HepG2 (cell line): Measurements from ENCODE around the gene GPS1. TPM values are rescaled to one million over a fixed set of nuclear protein-coding genes. Genes with fewer than 3 reads are reported as not detected.

ENCODE experiments used
- DBP ChIP-seq: sonication (generic); formaldehyde crosslinking; IDR thresholded peaks from 2 replicates; pipeline ENCODE4 v1.4.0; 2020; ENCODE audit warnings: missing genetic modification reagents; ENCODE audit errors: not compliant biosample characterization
- E2F1 ChIP-seq: sonication (generic); formaldehyde crosslinking; IDR thresholded peaks from 2 replicates; pipeline ENCODE4 v1.5.0; 2020; ENCODE audit warnings: missing genetic modification reagents
- FOXM1 ChIP-seq: sonication (generic); formaldehyde crosslinking; IDR thresholded peaks from 2 replicates; pipeline ENCODE4 v1.5.0; 2020; ENCODE audit warnings: missing genetic modification reagents
- HIVEP1 ChIP-seq: sonication (generic); formaldehyde crosslinking; IDR thresholded peaks from 2 replicates; pipeline ENCODE4 v1.4.0; 2020; ENCODE audit warnings: mild to moderate bottlenecking, missing genetic modification reagents
- MTA3 ChIP-seq: sonication (generic); formaldehyde crosslinking; IDR thresholded peaks from 2 replicates; pipeline ENCODE4 v1.4.0; 2020; ENCODE audit warnings: missing genetic modification reagents
- NFAT5 ChIP-seq: sonication (generic); formaldehyde crosslinking; IDR thresholded peaks from 2 replicates; pipeline ENCODE4 v1.4.0; 2020; ENCODE audit warnings: missing genetic modification reagents
- SP2 ChIP-seq: sonication (generic); formaldehyde crosslinking; IDR thresholded peaks from 2 replicates; pipeline ENCODE4 v1.5.1; 2020; ENCODE audit warnings: mild to moderate bottlenecking, missing genetic modification reagents
- TBL1XR1 ChIP-seq: fragments of 150-350 bp; IDR thresholded peaks from 2 replicates; pipeline ENCODE4 v1.6.1; 2014; ENCODE audit warnings: borderline replicate concordance, low read length; ENCODE audit not compliant: partially characterized antibody
- TGIF2 ChIP-seq: IDR thresholded peaks from 2 replicates; pipeline ENCODE4 v1.6.1; 2016; ENCODE audit warnings: control low read depth, missing compliant biosample characterization
- UBTF ChIP-seq: sonication (generic); formaldehyde crosslinking; IDR thresholded peaks from 2 replicates; pipeline ENCODE4 v1.4.0; 2020; ENCODE audit warnings: mild to moderate bottlenecking, missing genetic modification reagents
- YEATS4 ChIP-seq: sonication (generic); formaldehyde crosslinking; IDR thresholded peaks from 2 replicates; pipeline ENCODE4 v1.4.0; 2020; ENCODE audit warnings: missing genetic modification reagents, borderline replicate concordance
- ZFAT ChIP-seq: sonication (generic); formaldehyde crosslinking; conservative IDR thresholded peaks from 2 replicates; pipeline ENCODE4 v1.8.1; 2023; ENCODE audit warnings: missing genetic modification reagents, inconsistent platforms
- ZFP90 ChIP-seq: sonication (generic); formaldehyde crosslinking; IDR thresholded peaks from 2 replicates; pipeline ENCODE4 v1.8.0; 2022; ENCODE audit warnings: missing genetic modification reagents, mild to moderate bottlenecking, inconsistent platforms, borderline replicate concordance
- ZNF574 ChIP-seq: sonication (generic); formaldehyde crosslinking; IDR thresholded peaks from 2 replicates; pipeline ENCODE4 v1.4.0; 2020; ENCODE audit warnings: missing genetic modification reagents
- ZSCAN25 ChIP-seq: sonication (generic); formaldehyde crosslinking; IDR thresholded peaks from 2 replicates; pipeline ENCODE4 v1.8.0; 2022; ENCODE audit warnings: mild to moderate bottlenecking, missing genetic modification reagents
- polyA plus RNA-seq, 8 experiments: library from polyadenylated mRNA; depleted of rRNA in 3 of 8; stranded (reverse) in 7 of 8; unstranded in 1 of 8; fragments of >200 nt; fragmentation: Illumina TruSeq in 4 of 8; extraction: Trizol in 4 of 8; gene quantifications; 2 replicates each; pipeline versions ENCODE4 v1.2.1 to v1.2.3, GENCODE V29; 2011 to 2016; ENCODE audit warnings: low read depth in 4 of 8, missing spikeins in 1 of 8, mixed read lengths in 1 of 8; ENCODE audit not compliant: insufficient read depth in 1 of 8
- total RNA-seq, 5 experiments: library from RNA; depleted of rRNA; stranded (reverse); fragments of >200 nt; fragmentation: Illumina TruSeq; extraction: Trizol; gene quantifications; 2 replicates each; pipeline ENCODE4 v1.2.3, GENCODE V29; 2016; ENCODE audit warnings: low read depth in 1 of 5

GPS1 gene
- total and polyA plus RNA-seq, 2 of the 13 experiments (the other 11 are each of a cell fraction or from before 2014, with no cell fraction given), result 124 to 128 TPM

- peak; percentile 84 for TF ChIP-seq NFAT5 (CRISPR knock-in tag)
- peak; percentile 87 for TF ChIP-seq DBP (CRISPR knock-in tag)
- TF ChIP-seq ZFP90 (CRISPR knock-in tag), result peak; percentile 11; the same call in 1 of the 2 replicates
- 0 out of 2 replicates have a peak, but pooled peaks have one; percentile 19 for TF ChIP-seq ZSCAN25 (CRISPR knock-in tag)
- peak; percentile 55; the same call in 1 of the 2 replicates for TF ChIP-seq UBTF
- TF ChIP-seq ZNF574 (CRISPR knock-in tag), result peak; percentile 83
- TF ChIP-seq SP2, result peak; percentile 84
- TF ChIP-seq HIVEP1 (CRISPR knock-in tag), result peak; percentile 30; the same call in 1 of the 2 replicates
- TF ChIP-seq ZFAT, result peak; percentile 81; the same call in 1 of the 2 replicates
- peak; percentile 99 for TF ChIP-seq YEATS4 (CRISPR knock-in tag)
- peak; percentile 24 for TF ChIP-seq TBL1XR1
- peak; percentile 58; the same call in 1 of the 2 replicates for TF ChIP-seq E2F1 (CRISPR knock-in tag)
- TF ChIP-seq MTA3 (CRISPR knock-in tag), result no peak
- TF ChIP-seq FOXM1 (CRISPR knock-in tag), result peak; percentile 83; the same call in 1 of the 2 replicates
- peak; percentile 61; the same call in 1 of the 2 replicates for TF ChIP-seq TGIF2 (CRISPR knock-in tag)
- TF ChIP-seq, all 625 proteins: peak for 284
Measured at GRCh38 chr17:82098169-82098938, 46.7 kb downstream of the GPS1 start, which contains the start of gene FASN (continued).
